Adipose tissue (tissue), 3 donors: ENCODE data around the gene NUPR1. TPM values are rescaled to one million over a fixed set of nuclear protein-coding genes. Genes with fewer than 3 reads are reported as not detected.
A peak's percentile ranks its signal among the peaks of the same experiment; 100 is the strongest.
"Not testable (repeated sequence)": the region's sequence is repeated elsewhere in the genome, so short reads cannot be mapped to it uniquely, and the experiment has no call there.

Experiments
- H3K27ac ChIP-seq: one replicate; pipeline ENCODE4 v1.5.1; 2013; ENCODE audit warnings: low read depth, low read length
- whole genome bisulfite sequencing, 3 donors: extraction: QIAGEN DNeasy Blood & Tissue Kit; methylation state at CpG; one replicate each; pipeline ENCODE4 v1.1.7; 2013; 5-methylcytosine and 5-hydroxymethylcytosine counted together
- polyA plus RNA-seq, 3 donors: library from polyadenylated mRNA; stranded (reverse); fragments of 200-250 nt; gene quantifications; one replicate each; pipeline ENCODE4 v1.2.3, GENCODE V29; 2013
- donor health status: healthy with polysubstance abuse.
- donor health status: Bipolar disorder and iron deficiency.
- donor health status: healthy.

Gene NUPR1, protein sequence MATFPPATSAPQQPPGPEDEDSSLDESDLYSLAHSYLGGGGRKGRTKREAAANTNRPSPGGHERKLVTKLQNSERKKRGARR
- polyA plus RNA-seq, result 100 to 1,000 TPM; 157 to 190 (median 189) TPM

DNA sequence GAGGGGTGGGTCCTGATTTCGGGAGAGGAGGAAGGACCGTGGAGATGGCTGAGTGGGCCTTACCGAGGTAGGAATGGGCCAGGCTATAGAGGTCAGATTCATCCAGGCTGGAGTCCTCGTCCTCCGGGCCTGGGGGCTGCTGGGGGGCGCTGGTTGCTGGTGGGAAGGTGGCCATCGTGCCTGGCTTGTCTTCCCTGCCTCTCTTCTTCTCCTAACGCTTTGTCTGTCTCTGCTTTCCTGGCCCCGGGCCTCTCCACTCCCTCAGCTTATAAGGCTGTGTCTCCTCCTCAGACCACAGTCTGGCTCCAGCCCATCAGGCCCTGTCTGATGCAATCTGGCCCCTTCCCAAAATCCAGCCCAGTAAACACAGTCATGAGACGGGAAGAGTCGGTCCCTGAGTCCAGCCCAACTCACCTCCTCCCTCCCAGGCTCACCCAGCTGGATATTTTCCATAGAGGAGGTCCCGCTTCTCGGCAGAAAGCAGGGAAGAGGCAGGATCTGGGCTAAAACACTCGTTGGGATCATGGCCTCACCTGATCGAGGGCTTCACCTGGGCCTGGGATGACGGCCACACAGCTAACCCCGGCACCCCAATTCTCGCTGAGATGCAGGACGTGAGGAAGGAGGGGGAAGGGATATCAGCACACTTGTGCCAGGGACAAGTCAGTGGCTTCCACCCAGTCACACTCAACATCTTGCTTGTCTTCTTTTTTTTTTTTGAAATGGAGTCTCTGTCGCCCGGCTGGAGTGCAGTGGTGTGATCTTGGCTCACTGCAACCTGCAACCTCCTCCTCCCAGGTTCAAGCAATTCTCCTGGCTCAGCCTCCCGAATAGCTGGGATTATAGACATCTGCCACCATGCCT is at the start of gene NUPR1:
Gene NUPR1 (minus strand): TSS at position 242 of the 864 bp plus-strand sequence. CDS start 67 bp downstream, at position 175.
- H3K27ac ChIP-seq, result peak within 1 kb of the TSS; percentile 9
- WGBS, 3 donors, result 19 to 35% (median 29%) methylated on average over 21 to 22 of the region's 22 CpGs

DNA sequence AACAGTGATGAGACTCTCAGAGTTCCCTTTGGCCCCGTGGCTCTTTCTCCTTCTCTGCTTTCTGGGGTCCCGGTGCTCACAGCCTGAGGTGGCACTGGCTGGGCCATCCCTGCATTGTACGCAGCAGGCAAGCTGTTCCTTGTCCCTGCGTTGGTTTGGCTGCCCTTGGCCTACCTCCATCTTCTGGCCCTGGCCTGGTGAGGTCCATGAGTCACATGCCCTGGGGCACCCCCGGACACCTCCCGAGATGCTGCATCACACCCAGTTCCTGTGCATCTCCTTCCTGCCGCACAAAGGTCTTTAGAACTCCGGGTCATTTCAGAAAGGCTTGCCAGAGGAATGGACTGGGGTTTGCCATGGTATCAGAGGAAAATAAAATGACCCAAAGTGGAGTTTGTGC is 48.6 kb upstream of the NUPR1 start:
- WGBS, 3 donors, result 83 to 88% (median 86%) methylated on average over 8 of the region's 8 CpGs
- H3K27ac ChIP-seq, result no peak overlapping the region

DNA sequence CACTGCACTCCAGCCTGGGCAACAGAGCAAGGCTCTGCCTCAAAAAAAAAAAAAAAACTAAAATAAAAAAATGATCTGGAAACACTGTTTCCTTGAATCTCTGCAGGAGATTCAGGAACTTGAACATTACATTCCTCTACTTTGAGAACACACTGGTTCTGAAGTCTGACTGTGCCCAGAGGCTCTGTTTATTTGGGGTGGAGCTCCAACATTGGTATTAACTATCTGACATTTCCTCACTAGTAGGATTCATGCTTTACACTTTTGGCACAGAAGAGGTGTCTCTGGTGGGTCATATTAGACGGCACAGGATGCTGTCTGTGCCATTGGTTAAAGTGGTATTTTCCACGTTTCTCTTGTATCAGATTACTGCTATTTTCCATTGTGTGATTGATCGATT is 47.7 kb upstream of the NUPR1 start:
- H3K27ac ChIP-seq, result no peak overlapping the region
- whole genome bisulfite sequencing, 3 donors, result 85 to 92% (median 86%) methylated on average over 3 of the region's 3 CpGs

DNA sequence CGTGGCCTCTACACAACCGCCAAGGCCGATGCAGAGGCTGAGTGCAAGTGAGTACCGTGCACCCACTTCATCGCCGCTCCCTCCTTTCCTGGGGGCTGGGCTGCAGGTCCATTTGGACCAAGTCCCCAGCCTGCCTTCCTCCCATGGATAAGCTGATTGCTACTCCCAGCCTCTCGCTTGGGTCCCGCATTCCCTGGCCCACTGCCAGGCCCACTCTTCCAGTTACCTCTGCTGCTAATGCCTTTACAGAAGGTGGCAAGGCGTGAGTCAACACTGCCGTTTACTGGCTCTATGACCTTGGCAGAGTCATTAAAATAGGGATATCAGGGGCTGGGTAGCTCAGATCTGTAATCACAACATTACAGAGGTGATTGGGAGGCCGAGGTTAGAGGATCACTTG is 46.9 kb upstream of the NUPR1 start:
- WGBS, 3 donors, result 64 to 90% (median 84%) methylated on average over 11 of the region's 11 CpGs
- H3K27ac ChIP-seq, result no peak overlapping the region

DNA sequence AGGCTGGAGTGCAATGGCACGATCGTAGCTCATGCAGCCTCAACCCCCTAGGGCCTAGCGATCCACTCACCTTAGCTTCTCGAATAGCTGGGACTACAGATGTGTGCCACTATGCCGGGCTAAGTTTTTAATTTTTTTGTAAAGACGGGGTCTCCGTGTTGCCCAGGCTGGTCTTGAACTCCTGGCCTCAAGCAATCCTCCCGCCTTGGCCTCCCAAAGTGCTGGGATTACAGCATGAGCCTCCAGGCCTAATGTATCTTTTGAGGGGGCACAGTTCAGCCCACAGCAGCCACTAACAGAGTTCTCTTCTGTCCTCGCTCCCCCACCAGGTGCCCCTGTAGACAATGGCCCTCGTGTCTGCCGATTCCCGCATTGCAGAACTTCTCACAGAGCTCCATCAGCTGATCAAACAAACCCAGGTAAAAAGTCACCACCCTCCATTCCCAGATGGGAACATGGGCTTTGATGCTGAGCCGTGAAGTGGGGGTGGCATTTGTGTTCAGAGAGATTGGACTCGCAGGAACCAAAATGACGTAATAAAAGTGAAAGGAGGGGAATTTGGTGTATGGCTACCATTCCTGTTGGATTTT is 42.0 kb upstream of the NUPR1 start:
- WGBS, 3 donors, result 94 to 97% (median 95%) methylated on average over 15 of the region's 15 CpGs
- H3K27ac ChIP-seq, result no peak overlapping the region

- no peak overlapping the region for H3K27ac ChIP-seq
- 91 to 97% (median 96%) methylated on average over 8 of the region's 8 CpGs for WGBS, 3 donors
Measured at GRCh38 chr16:28575446-28576109, 36.8 kb upstream of the NUPR1 start.

- WGBS, 3 donors, result 87 to 98% (median 97%) methylated on average over 2 of the region's 2 CpGs
- no peak overlapping the region for H3K27ac ChIP-seq
Measured at GRCh38 chr16:28574925-28575324, 36.2 kb upstream of the NUPR1 start.

- no peak overlapping the region for H3K27ac ChIP-seq
Measured at GRCh38 chr16:28573738-28574718, 35.3 kb upstream of the NUPR1 start.

GRCh38 chr16:28572696-28573510 is 34.1 kb upstream of the NUPR1 start:
- H3K27ac ChIP-seq, result no peak overlapping the region
- 46 to 69% (median 47%) methylated on average over 15 of the region's 15 CpGs for WGBS, 3 donors

More at GRCh38 chr16:28573738-28574718, 35.3 kb upstream of the NUPR1 start:
- WGBS, 3 donors, result 70 to 79% (median 78%) methylated on average over 17 of the region's 17 CpGs

GRCh38 chr16:28569968-28570752 is 31.4 kb upstream of the NUPR1 start:
- WGBS, 3 donors, result 98 to 100% (median 99%) methylated on average over 4 of the region's 4 CpGs
- H3K27ac ChIP-seq, result no peak overlapping the region

DNA sequence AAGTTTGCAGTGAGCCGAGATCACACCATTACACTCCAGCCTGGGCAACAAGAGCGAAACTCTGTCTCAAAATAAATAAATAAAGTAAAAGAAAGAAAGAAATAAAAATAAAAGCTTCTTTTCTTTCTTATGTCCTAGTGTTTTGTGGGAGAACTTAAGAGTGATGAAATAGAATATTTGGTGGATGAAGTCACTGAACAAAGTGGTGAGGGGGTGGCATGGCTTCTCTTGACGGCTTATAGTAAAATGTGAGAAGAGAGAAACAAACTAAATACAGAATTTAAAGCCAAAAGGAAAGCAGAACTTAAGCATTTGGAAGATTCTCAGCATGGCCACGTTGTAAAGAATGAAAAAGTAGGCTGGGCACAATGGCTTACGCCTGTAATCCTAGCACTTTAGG is 30.2 kb upstream of the NUPR1 start:
- 87 to 93% (median 89%) methylated on average over 5 of the region's 5 CpGs for WGBS, 3 donors
- no peak overlapping the region for H3K27ac ChIP-seq

- H3K27ac ChIP-seq, result no peak overlapping the region
- 93 to 98% (median 97%) methylated on average over 2 of the region's 2 CpGs for WGBS, 3 donors
Measured at GRCh38 chr16:28567292-28567691, 28.5 kb upstream of the NUPR1 start.

DNA sequence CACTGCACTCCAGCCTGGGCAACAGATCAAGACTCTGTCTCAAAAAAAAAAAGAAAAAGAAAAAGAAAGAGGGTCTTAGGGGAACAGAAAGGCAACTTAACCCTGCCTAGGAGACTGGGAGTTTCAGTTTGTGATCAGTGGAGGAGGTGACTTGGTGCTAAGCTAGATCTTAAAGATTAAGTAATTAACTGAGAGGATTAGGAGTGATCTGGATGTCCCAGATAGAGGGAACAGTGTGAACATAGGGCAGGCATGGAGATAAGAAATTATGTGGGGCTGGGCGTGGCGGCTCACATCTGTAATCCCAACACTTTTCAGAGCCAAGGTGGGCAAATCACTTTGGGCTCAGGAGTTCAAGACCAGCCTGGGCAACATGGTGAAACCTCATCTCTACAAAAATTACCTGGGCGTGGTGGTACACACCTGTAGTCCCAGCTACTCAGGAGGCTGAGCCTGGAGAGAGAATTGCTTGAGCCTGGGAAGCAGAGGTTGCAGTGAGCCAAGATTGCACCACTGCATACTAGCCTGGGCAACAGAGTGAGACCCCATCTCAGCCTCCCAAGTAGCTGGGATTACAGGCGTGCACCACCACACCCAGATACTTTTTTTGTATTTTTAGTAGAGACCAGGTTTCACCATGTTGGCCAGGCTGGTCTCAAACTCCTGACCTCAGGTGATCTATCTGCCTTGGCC is 27.6 kb upstream of the NUPR1 start:
- WGBS, 3 donors, result 98 to 100% (median 99%) methylated on average over 4 of the region's 4 CpGs
- H3K27ac ChIP-seq, result not testable (repeated sequence)

GRCh38 chr16:28563218-28563617 is 24.4 kb upstream of the NUPR1 start:
- 88 to 90% (median 89%) methylated on average over 6 of the region's 6 CpGs for WGBS, 3 donors
- no peak overlapping the region for H3K27ac ChIP-seq

DNA sequence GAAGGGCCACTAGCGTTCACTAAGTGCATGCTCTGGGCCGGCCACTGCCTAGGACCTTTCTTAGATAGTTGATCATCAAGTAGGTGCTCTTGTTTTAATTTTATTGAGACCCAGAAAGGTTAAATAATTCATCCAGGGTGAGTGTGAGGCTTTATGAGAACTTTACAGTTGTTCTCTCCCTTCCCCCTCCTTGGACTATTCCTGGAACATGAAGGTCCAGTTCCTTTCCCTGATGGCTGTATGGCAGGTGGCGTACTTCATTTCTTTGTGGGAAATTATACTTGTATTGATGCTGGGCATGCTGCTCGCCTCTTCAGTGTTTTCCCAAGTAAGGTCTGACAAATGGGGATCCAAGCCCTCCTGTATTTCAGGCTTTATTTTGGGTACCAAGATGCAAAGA is 23.4 kb upstream of the NUPR1 start:
- H3K27ac ChIP-seq, result no peak overlapping the region
- WGBS, 3 donors, result 94 to 97% (median 96%) methylated on average over 4 of the region's 4 CpGs
